Measurements from ENCODE around the gene UMAD1. TPM values are rescaled to one million over a fixed set of nuclear protein-coding genes. Genes with fewer than 3 reads are reported as not detected.

UMAD1 gene
- total and polyA plus RNA-seq, 2 donors (not counting 3 experiments of a cell fraction or from before 2014, with no cell fraction given) = 5.6 to 6.6 TPM

GRCh38 chr7:7876419-7876818 is 235.9 kb downstream of the UMAD1 start:
- H3K27me3 ChIP-seq (ENCODE audit: control insufficient read depth in 2 of 2, insufficient read depth in 2 of 2, low read length in 2 of 2) = no peaks in the 10 kb centered on the region
- no peaks in the 10 kb centered on the region for H4K20me1 ChIP-seq (replicated peaks; ENCODE audit: control insufficient read depth, extremely low read depth, insufficient read depth, low read length)
- no peaks in the 10 kb centered on the region for H3K4me1 ChIP-seq (ENCODE audit: control insufficient read depth, extremely low read depth, insufficient read depth, low read length)
- H3K27ac ChIP-seq (ENCODE audit: insufficient read depth, low read depth, low read length) = no peak overlapping the region
- intact Hi-C loops (cut with micrococcal nuclease) = no loop called here
- no peaks in the 10 kb centered on the region for H3K9me3 ChIP-seq (replicated peaks; ENCODE audit: control insufficient read depth, insufficient read depth, low read length)
- BruUV-seq (replicated peaks) = no TSS peak
- TF ChIP-seq JUN (IDR thresholded peaks at IDR 0.05; ENCODE audit: borderline replicate concordance, insufficient read depth, insufficient read length, low read depth) = no peak
- TF ChIP-seq MYC (IDR thresholded peaks at IDR 0.05; ENCODE audit: low read depth, low read length) = no peak
- TF ChIP-seq, protein P1, sequence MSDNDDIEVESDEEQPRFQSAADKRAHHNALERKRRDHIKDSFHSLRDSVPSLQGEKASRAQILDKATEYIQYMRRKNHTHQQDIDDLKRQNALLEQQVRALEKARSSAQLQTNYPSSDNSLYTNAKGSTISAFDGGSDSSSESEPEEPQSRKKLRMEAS (IDR thresholded peaks at IDR 0.05; ENCODE audit: insufficient read depth, insufficient read length) = no peak
- TF ChIP-seq POLR2AphosphoS5 (IDR thresholded peaks at IDR 0.05; ENCODE audit: insufficient read depth, low read depth, low read length) = no peak
- no peak for TF ChIP-seq EZH2 (IDR thresholded peaks at IDR 0.05; ENCODE audit: borderline replicate concordance, low read depth, low read length, severe bottlenecking)
- no peak for TF ChIP-seq POLR2A (IDR thresholded peaks at IDR 0.05; ENCODE audit: low read depth, low read length)
- no peak for TF ChIP-seq CTCF (IDR thresholded peaks at IDR 0.05; ENCODE audit: extremely low read depth in 1 of 2, insufficient read depth in 1 of 2, low read depth in 1 of 2, low read length in 2 of 2)
- TF ChIP-seq GATA2 (IDR thresholded peaks at IDR 0.05; ENCODE audit: insufficient read depth, insufficient read length, low read depth, low read length) = no peak
- no peak for TF ChIP-seq FOS (IDR thresholded peaks at IDR 0.05; ENCODE audit: borderline replicate concordance, insufficient read depth, low read length)
- CTCF ChIA-PET = no interaction called here
- H3K4me2 ChIP-seq (ENCODE audit: insufficient read depth, low read length) = no peak overlapping the region
- H3K9ac ChIP-seq (replicated peaks; ENCODE audit: extremely low read depth, insufficient read depth, low read length) = no peak overlapping the region
- FAIRE-seq (no peak), DNase-seq (ENCODE audit: low read depth, low spot score) (no peak)
- H3K4me3 ChIP-seq (replicated peaks in 1 of 3; ENCODE audit: insufficient read depth in 1 of 3, low read depth in 1 of 3, low read length in 3 of 3) = no peak overlapping the region
- dilution Hi-C loops (cut with MboI; ENCODE audit: extremely low pct_ligation_motif_present, low sequenced_read_pairs) = no loop called here
- H3K36me3 ChIP-seq (ENCODE audit: control insufficient read depth in 2 of 2, extremely low read depth in 1 of 2, insufficient read depth in 2 of 2, low read length in 2 of 2) = no peaks in the 10 kb centered on the region
- POLR2A ChIA-PET = no interaction called here
- no peaks in the 10 kb centered on the region for H3K79me2 ChIP-seq (ENCODE audit: control insufficient read depth, insufficient read depth, low read length)
- no peak overlapping the region for H2AFZ ChIP-seq (ENCODE audit: low read depth, low read length)
- peaks cover 2% of the 10 kb centered on the region for H3K9me1 ChIP-seq (replicated peaks; ENCODE audit: control insufficient read depth, extremely low read depth, insufficient read depth, low read length)
